Mucosa of stomach (tissue), 1 donor: ENCODE measurements around the gene CGNL1.

Source experiments
- H3K27me3 ChIP-seq: one replicate; pipeline ENCODE4 v1.7.0; 2013; ENCODE audit warnings: mild to moderate bottlenecking, low read length; ENCODE audit not compliant: control insufficient read depth, insufficient read depth
- H3K36me3 ChIP-seq: one replicate; pipeline ENCODE4 v1.7.0; 2013; ENCODE audit warnings: low read length; ENCODE audit not compliant: control insufficient read depth, insufficient read depth
- H3K4me1 ChIP-seq: one replicate; pipeline ENCODE4 v1.7.0; 2013; ENCODE audit warnings: mild to moderate bottlenecking, low read length; ENCODE audit not compliant: control insufficient read depth, insufficient read depth
- H3K4me3 ChIP-seq: one replicate; pipeline ENCODE4 v1.7.0; 2013; ENCODE audit warnings: low read length
- H3K9ac ChIP-seq: one replicate; pipeline ENCODE4 v1.7.0; 2013; ENCODE audit warnings: mild to moderate bottlenecking, low read length, moderate library complexity
- H3K9me3 ChIP-seq: one replicate; pipeline ENCODE4 v1.7.0; 2013; ENCODE audit warnings: mild to moderate bottlenecking, low read length, moderate library complexity; ENCODE audit not compliant: control insufficient read depth
- donor health status: Pancreatic carcinoma.

CGNL1 gene

GRCh38 chr15:57477736-57478522 lies 101.6 kb downstream of the CGNL1 start:
- H3K36me3 ChIP-seq: no peaks in the 10 kb centered on the region
- peaks cover 16% of the 10 kb centered on the region for H3K4me1 ChIP-seq
- no peak overlapping the region for H3K9ac ChIP-seq

GRCh38 chr15:57479005-57479404 lies 102.7 kb downstream of the CGNL1 start:
- Histone ChIP-seq H3K4me1 (peaks cover 16% of the 10 kb centered on the region), H3K36me3 (no peaks in the 10 kb centered on the region), H3K9me3 (no peaks in the 10 kb centered on the region), H3K9ac (no peak overlapping the region), H3K27me3 (no peaks in the 10 kb centered on the region), H3K4me3 (no peak overlapping the region)

More at GRCh38 chr15:57477736-57478522, 101.6 kb downstream of the CGNL1 start:
- no peak overlapping the region for H3K4me3 ChIP-seq
- H3K27me3 ChIP-seq: no peaks in the 10 kb centered on the region
- no peaks in the 10 kb centered on the region for H3K9me3 ChIP-seq

- Histone ChIP-seq H3K9ac (no peak overlapping the region), H3K9me3 (no peaks in the 10 kb centered on the region), H3K27me3 (no peaks in the 10 kb centered on the region), H3K4me1 (peaks cover 16% of the 10 kb centered on the region), H3K4me3 (no peak overlapping the region), H3K36me3 (no peaks in the 10 kb centered on the region)
These were observed 104.9 kb downstream of the CGNL1 start for GRCh38 chr15:57481038-57481705.

GRCh38 chr15:57485869-57486268 lies 109.6 kb downstream of the CGNL1 start:
- Histone ChIP-seq H3K4me3 (no peak overlapping the region), H3K4me1 (no peaks in the 10 kb centered on the region), H3K36me3 (no peaks in the 10 kb centered on the region), H3K9ac (no peak overlapping the region), H3K9me3 (no peaks in the 10 kb centered on the region), H3K27me3 (no peaks in the 10 kb centered on the region)

- Histone ChIP-seq H3K4me1 (no peaks in the 10 kb centered on the region), H3K36me3 (no peaks in the 10 kb centered on the region), H3K4me3 (no peak overlapping the region), H3K9ac (no peak overlapping the region), H3K27me3 (no peaks in the 10 kb centered on the region), H3K9me3 (no peaks in the 10 kb centered on the region)
These were observed 110.5 kb downstream of the CGNL1 start for GRCh38 chr15:57486833-57487232.

GRCh38 chr15:57489122-57489521 lies 112.8 kb downstream of the CGNL1 start:
- H3K4me1 ChIP-seq: no peaks in the 10 kb centered on the region
- no peaks in the 10 kb centered on the region for H3K36me3 ChIP-seq
- no peak overlapping the region for H3K4me3 ChIP-seq
- H3K27me3 ChIP-seq: no peaks in the 10 kb centered on the region
- H3K9me3 ChIP-seq: no peaks in the 10 kb centered on the region
- no peak overlapping the region for H3K9ac ChIP-seq

- Histone ChIP-seq H3K4me1 (peaks cover 32% of the 10 kb centered on the region), H3K9ac (no peak overlapping the region), H3K27me3 (no peaks in the 10 kb centered on the region)
These were observed 117.0 kb downstream of the CGNL1 start for GRCh38 chr15:57493351-57493750.

GRCh38 chr15:57494581-57494980 lies 118.3 kb downstream of the CGNL1 start:
- H3K4me3 ChIP-seq: no peak overlapping the region
- H3K9ac ChIP-seq: no peak overlapping the region
- peaks cover 32% of the 10 kb centered on the region for H3K4me1 ChIP-seq
- no peaks in the 10 kb centered on the region for H3K36me3 ChIP-seq
- no peaks in the 10 kb centered on the region for H3K9me3 ChIP-seq
- no peaks in the 10 kb centered on the region for H3K27me3 ChIP-seq

More at GRCh38 chr15:57493351-57493750, 117.0 kb downstream of the CGNL1 start:
- Histone ChIP-seq H3K4me3 (no peak overlapping the region), H3K36me3 (no peaks in the 10 kb centered on the region), H3K9me3 (no peaks in the 10 kb centered on the region)

- H3K4me1 ChIP-seq: peaks cover 32% of the 10 kb centered on the region
- no peaks in the 10 kb centered on the region for H3K9me3 ChIP-seq
- no peaks in the 10 kb centered on the region for H3K27me3 ChIP-seq
- no peak overlapping the region for H3K9ac ChIP-seq
- no peaks in the 10 kb centered on the region for H3K36me3 ChIP-seq
- H3K4me3 ChIP-seq: no peak overlapping the region
These were observed 118.7 kb downstream of the CGNL1 start for GRCh38 chr15:57495041-57495440.

- Histone ChIP-seq H3K4me1 (peaks cover 32% of the 10 kb centered on the region), H3K4me3 (no peak overlapping the region)
These were observed 119.4 kb downstream of the CGNL1 start for GRCh38 chr15:57495554-57496165.

GRCh38 chr15:57496594-57496945 lies 120.3 kb downstream of the CGNL1 start:
- H3K4me1 ChIP-seq: peaks cover 40% of the 10 kb centered on the region
- no peaks in the 10 kb centered on the region for H3K9me3 ChIP-seq
- no peak overlapping the region for H3K9ac ChIP-seq
- no peaks in the 10 kb centered on the region for H3K27me3 ChIP-seq
- no peaks in the 10 kb centered on the region for H3K36me3 ChIP-seq
- no peak overlapping the region for H3K4me3 ChIP-seq

More at GRCh38 chr15:57495554-57496165, 119.4 kb downstream of the CGNL1 start:
- Histone ChIP-seq H3K9ac (no peak overlapping the region), H3K9me3 (no peaks in the 10 kb centered on the region), H3K36me3 (no peaks in the 10 kb centered on the region), H3K27me3 (no peaks in the 10 kb centered on the region)
